ENCODE results near the gene NOL4L. TPM values are rescaled to one million over a fixed set of nuclear protein-coding genes. Genes with fewer than 3 reads are reported as not detected.

Gene NOL4L
- total and polyA plus RNA-seq, 2 experiments from 2014 or later, result 38.8 to 39.2 TPM

- TF ChIP-seq, protein P1, sequence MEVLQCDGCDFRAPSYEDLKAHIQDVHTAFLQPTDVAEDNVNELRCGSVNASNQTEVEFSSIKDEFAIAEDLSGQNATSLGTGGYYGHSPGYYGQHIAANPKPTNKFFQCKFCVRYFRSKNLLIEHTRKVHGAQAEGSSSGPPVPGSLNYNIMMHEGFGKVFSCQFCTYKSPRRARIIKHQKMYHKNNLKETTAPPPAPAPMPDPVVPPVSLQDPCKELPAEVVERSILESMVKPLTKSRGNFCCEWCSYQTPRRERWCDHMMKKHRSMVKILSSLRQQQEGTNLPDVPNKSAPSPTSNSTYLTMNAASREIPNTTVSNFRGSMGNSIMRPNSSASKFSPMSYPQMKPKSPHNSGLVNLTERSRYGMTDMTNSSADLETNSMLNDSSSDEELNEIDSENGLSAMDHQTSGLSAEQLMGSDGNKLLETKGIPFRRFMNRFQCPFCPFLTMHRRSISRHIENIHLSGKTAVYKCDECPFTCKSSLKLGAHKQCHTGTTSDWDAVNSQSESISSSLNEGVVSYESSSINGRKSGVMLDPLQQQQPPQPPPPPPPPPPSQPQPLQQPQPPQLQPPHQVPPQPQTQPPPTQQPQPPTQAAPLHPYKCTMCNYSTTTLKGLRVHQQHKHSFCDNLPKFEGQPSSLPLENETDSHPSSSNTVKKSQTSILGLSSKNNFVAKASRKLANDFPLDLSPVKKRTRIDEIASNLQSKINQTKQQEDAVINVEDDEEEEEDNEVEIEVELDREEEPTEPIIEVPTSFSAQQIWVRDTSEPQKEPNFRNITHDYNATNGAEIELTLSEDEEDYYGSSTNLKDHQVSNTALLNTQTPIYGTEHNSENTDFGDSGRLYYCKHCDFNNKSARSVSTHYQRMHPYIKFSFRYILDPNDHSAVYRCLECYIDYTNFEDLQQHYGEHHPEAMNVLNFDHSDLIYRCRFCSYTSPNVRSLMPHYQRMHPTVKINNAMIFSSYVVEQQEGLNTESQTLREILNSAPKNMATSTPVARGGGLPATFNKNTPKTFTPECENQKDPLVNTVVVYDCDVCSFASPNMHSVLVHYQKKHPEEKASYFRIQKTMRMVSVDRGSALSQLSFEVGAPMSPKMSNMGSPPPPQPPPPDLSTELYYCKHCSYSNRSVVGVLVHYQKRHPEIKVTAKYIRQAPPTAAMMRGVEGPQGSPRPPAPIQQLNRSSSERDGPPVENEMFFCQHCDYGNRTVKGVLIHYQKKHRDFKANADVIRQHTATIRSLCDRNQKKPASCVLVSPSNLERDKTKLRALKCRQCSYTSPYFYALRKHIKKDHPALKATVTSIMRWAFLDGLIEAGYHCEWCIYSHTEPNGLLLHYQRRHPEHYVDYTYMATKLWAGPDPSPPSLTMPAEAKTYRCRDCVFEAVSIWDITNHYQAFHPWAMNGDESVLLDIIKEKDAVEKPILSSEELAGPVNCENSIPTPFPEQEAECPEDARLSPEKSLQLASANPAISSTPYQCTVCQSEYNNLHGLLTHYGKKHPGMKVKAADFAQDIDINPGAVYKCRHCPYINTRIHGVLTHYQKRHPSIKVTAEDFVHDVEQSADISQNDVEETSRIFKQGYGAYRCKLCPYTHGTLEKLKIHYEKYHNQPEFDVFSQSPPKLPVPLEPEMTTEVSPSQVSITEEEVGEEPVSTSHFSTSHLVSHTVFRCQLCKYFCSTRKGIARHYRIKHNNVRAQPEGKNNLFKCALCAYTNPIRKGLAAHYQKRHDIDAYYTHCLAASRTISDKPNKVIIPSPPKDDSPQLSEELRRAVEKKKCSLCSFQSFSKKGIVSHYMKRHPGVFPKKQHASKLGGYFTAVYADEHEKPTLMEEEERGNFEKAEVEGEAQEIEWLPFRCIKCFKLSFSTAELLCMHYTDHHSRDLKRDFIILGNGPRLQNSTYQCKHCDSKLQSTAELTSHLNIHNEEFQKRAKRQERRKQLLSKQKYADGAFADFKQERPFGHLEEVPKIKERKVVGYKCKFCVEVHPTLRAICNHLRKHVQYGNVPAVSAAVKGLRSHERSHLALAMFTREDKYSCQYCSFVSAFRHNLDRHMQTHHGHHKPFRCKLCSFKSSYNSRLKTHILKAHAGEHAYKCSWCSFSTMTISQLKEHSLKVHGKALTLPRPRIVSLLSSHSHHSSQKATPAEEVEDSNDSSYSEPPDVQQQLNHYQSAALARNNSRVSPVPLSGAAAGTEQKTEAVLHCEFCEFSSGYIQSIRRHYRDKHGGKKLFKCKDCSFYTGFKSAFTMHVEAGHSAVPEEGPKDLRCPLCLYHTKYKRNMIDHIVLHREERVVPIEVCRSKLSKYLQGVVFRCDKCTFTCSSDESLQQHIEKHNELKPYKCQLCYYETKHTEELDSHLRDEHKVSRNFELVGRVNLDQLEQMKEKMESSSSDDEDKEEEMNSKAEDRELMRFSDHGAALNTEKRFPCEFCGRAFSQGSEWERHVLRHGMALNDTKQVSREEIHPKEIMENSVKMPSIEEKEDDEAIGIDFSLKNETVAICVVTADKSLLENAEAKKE (CRISPR knock-in tag; IDR thresholded peaks at IDR 0.05), result no peak
Observed at GRCh38 chr20:32510120-32510600, 75.0 kb downstream of the NOL4L start (continued).

- DNase-seq (ENCODE audit: low spot score) (no peak), ATAC-seq (no peak)
- H3K4me3 ChIP-seq, result no peak overlapping the region
- H3K4me3 Mint-ChIP-seq, result no peak overlapping the region
- H3K36me3 ChIP-seq (ENCODE audit: insufficient read depth), result no peaks in the 10 kb centered on the region
- H3K4me2 ChIP-seq, result no peak overlapping the region
- H3K9me2 ChIP-seq (ENCODE audit: insufficient read depth), result no peaks in the 10 kb centered on the region; the same call in 1 of the 2 replicates
- no peak for TF ChIP-seq EZH2phosphoT487 (IDR thresholded peaks at IDR 0.05; ENCODE audit: unreplicated experiment)
- TF ChIP-seq POLR2AphosphoS5 (IDR thresholded peaks at IDR 0.05; ENCODE audit: low read depth), result no peak
- TF ChIP-seq CTCF (conservative IDR thresholded peaks at IDR 0.05; ENCODE audit: low read depth in 2 of 2), result peak in 1 of 2 experiments; percentile 51; a peak in 3 of 4 replicates
- H3K36me3 Mint-ChIP-seq (ENCODE audit: low read depth), result no peaks in the 10 kb centered on the region
- no peak overlapping the region for H3K27ac Mint-ChIP-seq
- peaks cover 35% of the 10 kb centered on the region for H3K4me1 Mint-ChIP-seq
- no peaks in the 10 kb centered on the region for H4K20me1 ChIP-seq (replicated peaks; ENCODE audit: insufficient read depth)
- H3K27me3 Mint-ChIP-seq (ENCODE audit: insufficient read depth, low read depth, poor library complexity), result peaks cover 10% of the 10 kb centered on the region
- H3F3A ChIP-seq (replicated peaks; ENCODE audit: low read depth), result peaks cover 6% of the 10 kb centered on the region; the same call in 1 of the 2 replicates
- H3K9me3 Mint-ChIP-seq, result no peaks in the 10 kb centered on the region
- no peaks in the 10 kb centered on the region for H3K79me2 ChIP-seq (replicated peaks; ENCODE audit: insufficient read depth)
- H2AFZ ChIP-seq, result peak overlapping the region; percentile 93; the same call in 1 of the 2 replicates
- H3K4me1 ChIP-seq (ENCODE audit: insufficient read depth), result peaks cover 27% of the 10 kb centered on the region
- no peaks in the 10 kb centered on the region for H3K27me3 ChIP-seq (ENCODE audit: insufficient read depth)
- H3K27ac ChIP-seq (ENCODE audit: low read depth), result no peak overlapping the region
Observed at GRCh38 chr20:32509639-32510066, 75.5 kb downstream of the NOL4L start.

Data from GM23338 (cell line).